ENCODE results near the gene MCU.
"Not testable (repeated sequence)": the region's sequence is repeated elsewhere in the genome, so short reads cannot be mapped to it uniquely, and the experiment has no call there.

Gene MCU

GRCh38 chr10:72688208-72688651 is 3.7 kb upstream of the MCU start:
- no peak for DNase-seq

- no peak for DNase-seq
These were observed 2.3 kb upstream of the MCU start for GRCh38 chr10:72689660-72690059.

GRCh38 chr10:72690071-72690755 is 1.7 kb upstream of the MCU start:
- no peak for DNase-seq

- DNase-seq: no peak
These were observed 477 bp upstream of the MCU start for GRCh38 chr10:72691470-72691862.

GRCh38 chr10:72692744-72692993 is 726 bp downstream of the MCU start:
- DNase-seq: no peak

- DNase-seq: no peak
These were observed 1.2 kb downstream of the MCU start for GRCh38 chr10:72692994-72693781.

GRCh38 chr10:72694476-72695369 is 2.8 kb downstream of the MCU start:
- no peak for DNase-seq

GRCh38 chr10:72695496-72695895 is 3.6 kb downstream of the MCU start:
- no peak for DNase-seq

- no peak for DNase-seq
These were observed 5.8 kb downstream of the MCU start for GRCh38 chr10:72697716-72698115.

GRCh38 chr10:72702465-72702864 is 10.5 kb downstream of the MCU start:
- DNase-seq: not testable (repeated sequence)

- no peak for DNase-seq
These were observed 11.1 kb downstream of the MCU start for GRCh38 chr10:72702868-72703581.

GRCh38 chr10:72704117-72704516 is 12.2 kb downstream of the MCU start:
- no peak for DNase-seq

GRCh38 chr10:72709041-72709440 is 17.1 kb downstream of the MCU start:
- no peak for DNase-seq

- DNase-seq: no peak
These were observed 20.2 kb downstream of the MCU start for GRCh38 chr10:72712136-72712535.

GRCh38 chr10:72719941-72720592 is 28.1 kb downstream of the MCU start:
- DNase-seq: no peak

- no peak for DNase-seq
These were observed 29.1 kb downstream of the MCU start for GRCh38 chr10:72720814-72721660.

GRCh38 chr10:72727130-72727529 is 35.2 kb downstream of the MCU start:
- DNase-seq: no peak

GRCh38 chr10:72728462-72728861 is 36.5 kb downstream of the MCU start:
- DNase-seq: no peak

GRCh38 chr10:72729528-72729927 is 37.6 kb downstream of the MCU start:
- no peak for DNase-seq

- DNase-seq: no peak
These were observed 38.5 kb downstream of the MCU start for GRCh38 chr10:72730479-72730878.

- DNase-seq: no peak
These were observed 40.0 kb downstream of the MCU start for GRCh38 chr10:72731916-72732419.
